SU-DHL-6 (cell line): ENCODE data around the gene PCDH11Y.
"Not testable (repeated sequence)": the region's sequence is repeated elsewhere in the genome, so short reads cannot be mapped to it uniquely, and the experiment has no call there.

ENCODE experiments used
- CTCF ChIP-seq: fragments of 200-600 bp; sonication (generic); IDR thresholded peaks from one replicate; pipeline ENCODE4 v1.5.1; 2017; ENCODE audit warnings: antibody characterized with exemption, mild to moderate bottlenecking, low read length, moderate library complexity; ENCODE audit not compliant: insufficient read depth, poor library complexity, severe bottlenecking
- EZH2phosphoT487 ChIP-seq: fragments of 200-600 bp; sonication (generic), shearing (Covaris generic); conservative IDR thresholded peaks from 2 replicates; pipeline ENCODE4 v1.6.1; 2018; ENCODE audit warnings: mild to moderate bottlenecking, antibody characterized with exemption, low read length, moderate library complexity, mixed read lengths

- not testable (repeated sequence) for TF ChIP-seq CTCF, EZH2phosphoT487
Measured at GRCh38 chrY:5083017-5083416, 82.9 kb downstream of the PCDH11Y start.
